ENCODE results near the gene SLC6A4. TPM values are rescaled to one million over a fixed set of nuclear protein-coding genes. Genes with fewer than 3 reads are reported as not detected.
"Not testable (repeated sequence)": the region's sequence is repeated elsewhere in the genome, so short reads cannot be mapped to it uniquely, and the experiment has no call there.

Gene SLC6A4
- total RNA-seq, 1 donor from 2014 or later, result 1.3 TPM

- DNase-seq (ENCODE audit: low spot score), result no peak
Observed at GRCh38 chr17:30172560-30172959, 62.9 kb downstream of the SLC6A4 start.

- no peak for DNase-seq (ENCODE audit: low spot score)
Observed at GRCh38 chr17:30170415-30170987, 65.0 kb downstream of the SLC6A4 start.

GRCh38 chr17:30165960-30166359 is 69.5 kb downstream of the SLC6A4 start:
- DNase-seq (ENCODE audit: low spot score), result no peak

DNA sequence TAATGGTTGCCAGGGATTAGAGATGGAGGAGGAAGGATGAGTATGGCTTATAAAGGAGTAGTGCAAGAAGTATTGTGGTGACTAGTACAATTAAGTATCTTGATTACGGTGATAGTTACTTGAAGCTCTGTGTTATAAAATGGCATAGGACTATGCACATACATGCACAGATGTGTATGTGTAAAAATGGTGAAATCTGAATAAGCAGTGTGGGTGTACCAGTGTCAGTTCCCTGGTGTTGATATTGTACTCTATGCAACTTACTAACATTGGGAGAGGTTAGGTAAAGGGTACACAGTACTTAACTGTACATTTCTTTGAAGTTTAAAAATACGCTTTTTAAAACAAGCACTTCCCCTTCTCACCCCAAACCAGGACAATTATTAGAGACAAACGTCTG is 70.3 kb downstream of the SLC6A4 start:
- DNase-seq (ENCODE audit: low spot score), result no peak

GRCh38 chr17:30164531-30164930 is 71.0 kb downstream of the SLC6A4 start:
- no peak for DNase-seq (ENCODE audit: low spot score)

DNA sequence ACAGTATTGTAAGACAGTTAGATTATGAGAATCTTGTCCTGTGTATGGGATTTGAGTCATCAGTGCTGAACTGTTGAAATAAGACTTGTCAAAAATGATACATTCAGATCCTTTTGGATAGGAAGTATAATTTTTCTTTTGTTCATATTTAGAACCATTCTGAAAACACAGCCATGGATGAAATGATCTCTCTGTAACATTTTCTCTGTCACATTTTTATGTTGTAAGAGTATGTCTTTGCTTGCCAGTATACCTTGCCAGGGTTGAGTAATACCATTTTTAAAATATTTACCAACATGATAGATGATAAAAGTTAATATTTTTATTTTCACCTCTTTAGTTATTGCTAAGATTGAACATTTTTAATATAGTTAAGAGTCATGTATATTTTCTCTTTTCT is 73.9 kb downstream of the SLC6A4 start:
- no peak for DNase-seq (ENCODE audit: low spot score)

- no peak for DNase-seq (ENCODE audit: low spot score)
Observed at GRCh38 chr17:30160419-30161172, 74.9 kb downstream of the SLC6A4 start.

GRCh38 chr17:30158896-30159625 is 76.4 kb downstream of the SLC6A4 start:
- no peak for DNase-seq (ENCODE audit: low spot score)

GRCh38 chr17:30155389-30155788 is 80.1 kb downstream of the SLC6A4 start:
- DNase-seq (ENCODE audit: low spot score), result no peak

DNA sequence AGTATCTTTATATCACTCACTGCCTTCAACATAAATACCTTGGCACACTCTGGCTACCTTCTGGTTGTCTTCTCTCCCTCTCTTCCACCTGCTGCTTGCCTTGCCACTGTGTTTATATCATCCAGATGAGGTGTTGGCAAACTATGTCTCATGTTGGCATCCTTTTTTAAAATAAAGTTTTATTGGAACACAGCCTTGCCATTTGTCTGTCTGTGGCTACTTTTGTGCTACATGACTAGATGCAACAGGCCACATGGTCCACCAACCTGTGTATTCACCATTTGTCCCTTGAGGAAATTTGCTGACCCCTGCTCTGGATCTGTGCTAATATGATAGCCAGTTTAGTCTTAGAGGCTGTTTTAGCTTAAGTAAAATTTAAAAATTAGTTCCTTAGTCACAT is 82.0 kb downstream of the SLC6A4 start:
- no peak for DNase-seq (ENCODE audit: low spot score)

DNA sequence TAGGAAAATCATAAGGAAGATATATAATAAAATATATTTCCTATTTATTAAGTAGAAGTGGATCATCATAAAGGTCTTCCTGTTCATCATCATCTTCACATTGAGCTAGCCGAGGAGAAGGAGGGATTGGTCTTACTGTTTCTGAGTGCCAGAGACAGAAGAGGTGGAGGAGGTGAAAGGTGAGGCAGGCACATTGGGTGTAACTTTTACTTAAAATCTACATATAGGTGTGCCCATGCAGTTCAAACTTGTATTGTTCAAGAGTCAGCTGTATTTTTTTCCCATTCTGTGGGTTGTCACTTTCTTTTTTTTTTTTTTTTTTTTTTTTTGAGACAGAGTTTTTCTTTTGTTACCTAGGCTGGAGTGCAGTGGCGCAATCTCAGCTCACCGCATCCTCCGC is 84.0 kb downstream of the SLC6A4 start:
- DNase-seq (ENCODE audit: low spot score), result no peak

DNA sequence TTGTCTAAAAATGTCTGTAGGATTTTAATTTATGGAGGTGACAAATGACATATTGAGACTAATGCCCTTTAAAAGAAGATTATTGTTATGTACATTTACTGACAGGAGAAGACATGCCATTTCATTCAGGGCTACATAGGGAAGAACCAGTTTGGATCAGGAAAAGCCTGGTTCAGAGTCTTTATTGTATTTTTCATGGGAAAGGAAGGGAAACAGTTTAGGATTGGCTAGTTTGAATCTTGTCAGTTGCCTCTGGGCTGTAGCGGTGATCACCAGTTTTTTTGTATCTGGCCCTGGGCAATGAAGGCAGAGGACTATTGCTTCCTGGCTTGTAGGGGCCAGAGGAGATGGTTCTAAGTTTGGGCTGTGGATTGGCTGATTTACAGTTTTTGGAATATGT is 87.1 kb downstream of the SLC6A4 start:
- no peak for DNase-seq (ENCODE audit: low spot score)

GRCh38 chr17:30147860-30148259 is 87.6 kb downstream of the SLC6A4 start:
- DNase-seq (ENCODE audit: low spot score), result not testable (repeated sequence)

Other genes starting within 250 kb of the SLC6A4 start
- 46.8 TPM for gene NSRP1, start 118.9 kb downstream of the SLC6A4 start, total RNA-seq
- 30.7 TPM for gene BLMH, start 56.2 kb upstream of the SLC6A4 start, total RNA-seq
- not detected for gene TMIGD1, start 98.4 kb upstream of the SLC6A4 start, total RNA-seq
- gene CPD, start 143.2 kb upstream of the SLC6A4 start, total RNA-seq, result 61.0 TPM
- gene GOSR1, start 241.7 kb upstream of the SLC6A4 start, total RNA-seq, result 61.0 TPM